Glutamatergic neuron (in vitro differentiated cells): ENCODE results near the gene TEX11. TPM values are rescaled to one million over a fixed set of nuclear protein-coding genes. Genes with fewer than 3 reads are reported as not detected.

Experiments used
- DNase-seq: peaks from one replicate; pipeline ENCODE4 v3.0.0; 2022
- H3K27ac Mint-ChIP-seq: one replicate; pipeline ENCODE4 v1.8.0; 2020; ENCODE audit warnings: mild to moderate bottlenecking, mixed read lengths, inconsistent platforms; ENCODE audit not compliant: unreplicated experiment
- H3K27me3 Mint-ChIP-seq: one replicate; pipeline ENCODE4 v1.8.0; 2020; ENCODE audit warnings: mild to moderate bottlenecking, moderate library complexity, mixed read lengths, inconsistent platforms; ENCODE audit not compliant: unreplicated experiment
- H3K36me3 Mint-ChIP-seq: one replicate; pipeline ENCODE4 v1.8.0; 2020; ENCODE audit warnings: mild to moderate bottlenecking, mixed read lengths, inconsistent platforms; ENCODE audit not compliant: unreplicated experiment
- H3K4me1 Mint-ChIP-seq: one replicate; pipeline ENCODE4 v1.8.0; 2020; ENCODE audit warnings: mild to moderate bottlenecking, low read depth, mixed read lengths, inconsistent platforms; ENCODE audit not compliant: unreplicated experiment
- H3K4me3 Mint-ChIP-seq: one replicate; pipeline ENCODE4 v1.8.0; 2020; ENCODE audit warnings: mild to moderate bottlenecking, mixed read lengths, inconsistent platforms; ENCODE audit not compliant: unreplicated experiment
- H3K9me3 Mint-ChIP-seq: one replicate; pipeline ENCODE4 v1.8.0; 2020; ENCODE audit warnings: mild to moderate bottlenecking, moderate library complexity, mixed read lengths, inconsistent platforms; ENCODE audit not compliant: unreplicated experiment
- CTCF ChIP-seq: fragments of 200-600 bp; sonication (generic); IDR thresholded peaks from one replicate; pipeline ENCODE4 v1.5.0; 2021; ENCODE audit not compliant: partially characterized antibody, unreplicated experiment
- total RNA-seq: library from RNA; stranded (reverse); fragmentation: NEBNext Ultra II Directional; extraction: Animal tissue kit (Norgen Biotek cat#: 25700); gene quantifications from one replicate; pipeline ENCODE4 v1.2.1, GENCODE V29; 2021; ENCODE audit not compliant: unreplicated experiment

TEX11 gene
- total RNA-seq, 1 donor from 2014 or later: not detected

DNA sequence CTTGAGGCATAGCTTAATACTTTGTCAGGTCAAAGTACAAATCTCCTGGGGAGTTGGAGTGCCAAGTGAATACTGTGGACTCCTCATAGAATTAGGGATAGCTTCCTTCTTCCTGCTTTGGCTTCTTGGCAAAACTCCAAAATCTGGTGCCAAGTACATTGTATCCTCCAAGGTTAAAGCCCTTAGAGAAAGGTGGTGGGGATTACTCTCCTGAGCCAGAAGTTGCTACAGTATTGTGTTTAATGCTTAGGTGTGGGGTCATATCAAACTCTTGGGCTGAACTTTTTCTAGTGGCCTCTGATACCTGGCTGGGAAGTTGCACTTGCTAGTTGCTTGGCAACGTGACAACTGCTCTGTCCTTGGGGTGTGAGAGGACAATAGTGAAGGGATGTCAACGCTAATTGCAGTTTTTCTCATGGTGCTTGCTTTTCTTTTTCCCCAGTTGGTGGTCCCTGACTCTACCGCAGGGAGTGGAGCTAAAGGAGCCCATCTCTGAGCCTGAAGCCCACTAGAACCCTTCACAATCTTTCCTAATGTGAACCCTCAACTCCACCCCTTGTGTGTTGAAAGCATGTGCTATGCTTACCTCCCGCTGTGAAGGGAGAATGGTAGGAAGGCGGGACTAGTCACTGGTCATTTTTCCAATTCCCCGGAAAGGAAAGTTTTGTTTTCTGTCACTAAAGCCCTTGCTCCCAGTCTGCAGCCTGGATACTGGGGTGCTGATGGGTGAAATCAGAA, 428.4 kb downstream of the TEX11 start:
- peaks cover 45% of the 10 kb centered on the region for H3K4me1 Mint-ChIP-seq
- H3K4me3 Mint-ChIP-seq: peak overlapping the region; percentile 70
- H3K36me3 Mint-ChIP-seq: no peaks in the 10 kb centered on the region
- TF ChIP-seq CTCF: no peak
- H3K27me3 Mint-ChIP-seq: no peaks in the 10 kb centered on the region
- peak overlapping the region; percentile 75 for H3K27ac Mint-ChIP-seq
- DNase-seq: no peak
- H3K9me3 Mint-ChIP-seq: no peaks in the 10 kb centered on the region

DNA sequence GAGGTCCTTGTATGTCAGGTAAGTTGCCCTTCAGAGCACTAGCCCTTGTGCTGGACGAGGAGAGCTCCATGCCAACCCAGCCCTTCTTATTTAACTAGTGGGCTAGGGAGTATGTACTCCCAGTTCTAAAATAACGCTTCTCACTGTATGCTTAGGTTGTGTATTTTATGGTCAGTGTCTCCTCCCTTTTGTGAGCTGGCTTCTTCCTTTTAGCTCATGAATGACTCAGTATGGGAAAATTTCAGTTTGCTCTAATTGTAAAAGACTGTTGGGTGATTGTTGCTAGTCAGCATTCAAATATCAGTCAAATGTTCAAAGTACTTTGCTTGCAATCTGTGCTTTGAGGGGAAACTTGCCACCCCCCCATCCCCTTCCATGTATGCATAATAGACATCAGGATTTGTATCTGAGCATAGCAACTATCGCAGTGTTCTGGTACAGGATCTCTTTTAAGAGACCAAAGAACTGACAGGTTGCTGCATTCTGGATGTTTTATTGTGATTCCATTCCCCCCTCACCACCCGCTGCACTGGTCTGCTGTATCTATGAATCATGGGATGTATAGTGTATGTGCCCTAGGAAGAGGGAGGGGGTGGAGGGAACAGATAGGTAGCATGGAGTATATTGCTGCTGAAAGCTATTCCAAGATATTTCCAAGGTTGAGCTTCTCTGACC, 429.1 kb downstream of the TEX11 start:
- peak overlapping the region; percentile 70 for H3K4me3 Mint-ChIP-seq
- H3K9me3 Mint-ChIP-seq: no peaks in the 10 kb centered on the region
- peak overlapping the region; percentile 95 for H3K27ac Mint-ChIP-seq
- H3K4me1 Mint-ChIP-seq: peaks cover 45% of the 10 kb centered on the region
- no peak for DNase-seq
- no peaks in the 10 kb centered on the region for H3K36me3 Mint-ChIP-seq
- TF ChIP-seq CTCF: no peak
- no peaks in the 10 kb centered on the region for H3K27me3 Mint-ChIP-seq

Other genes with a start within 250 kb of the TEX11 start
- 13.3 TPM for gene SLC7A3, start 22.4 kb upstream of the TEX11 start, total RNA-seq
- gene SNX12, start 159.6 kb upstream of the TEX11 start, total RNA-seq: 86.5 TPM
- gene FOXO4, start 187.1 kb upstream of the TEX11 start, total RNA-seq: 20.2 TPM
- not detected for gene CXorf65, start 198.0 kb upstream of the TEX11 start, total RNA-seq
- not detected for gene IL2RG, start 202.9 kb upstream of the TEX11 start, total RNA-seq
- 87.4 TPM for gene MED12, start 209.9 kb upstream of the TEX11 start, total RNA-seq
- 3.1 TPM for gene NLGN3, start 236.1 kb upstream of the TEX11 start, total RNA-seq